HL-60 (cell line): ENCODE measurements around the gene TMEM270.
"Not testable (repeated sequence)": the region's sequence is repeated elsewhere in the genome, so short reads cannot be mapped to it uniquely, and the experiment has no call there.

Source experiments
- DNase-seq, 2 experiments: peaks; one replicate each; pipeline ENCODE4 v3.0.0-alpha.2; 2010 to 2020; ENCODE audit warnings: low read depth in 1 of 2, low spot score in 1 of 2
- H3K27ac ChIP-seq: fragments of 250-450 bp; sonication (Bioruptor Pico); replicated peaks from 2 replicates; pipeline ENCODE4 v1.5.1; 2020; ENCODE audit warnings: mild to moderate bottlenecking, moderate library complexity
- H3K27me3 ChIP-seq: fragments of 250-450 bp; sonication (Bioruptor Pico); 2 replicates; pipeline ENCODE4 v1.5.1; 2021; ENCODE audit warnings: mild to moderate bottlenecking, moderate library complexity; ENCODE audit not compliant: insufficient read depth, poor library complexity, severe bottlenecking
- H3K4me3 ChIP-seq: replicated peaks from 2 replicates; pipeline ENCODE4 v1.5.1; 2011; ENCODE audit warnings: mild to moderate bottlenecking, control low read depth, low read length; ENCODE audit not compliant: insufficient read depth
- CTCF ChIP-seq: IDR thresholded peaks from one replicate; pipeline ENCODE4 v1.5.1; 2011; ENCODE audit warnings: low read length, control low read depth, inconsistent platforms; ENCODE audit not compliant: insufficient read depth
- GABPA ChIP-seq: IDR thresholded peaks from 2 replicates; pipeline ENCODE4 v1.6.1; 2012; ENCODE audit warnings: low read depth
- POLR2AphosphoS5 ChIP-seq: IDR thresholded peaks from 2 replicates; pipeline ENCODE4 v1.6.1; 2012; ENCODE audit warnings: low read depth
- SPI1 ChIP-seq: IDR thresholded peaks from 2 replicates; pipeline ENCODE4 v1.6.1; 2012; ENCODE audit warnings: low read depth, mild to moderate bottlenecking, borderline replicate concordance
- TF ChIP-seq, protein P1 (sequence below): IDR thresholded peaks from 2 replicates; pipeline ENCODE4 v1.6.1; 2012; ENCODE audit warnings: low read depth; ENCODE audit not compliant: insufficient replicate concordance

The TMEM270 gene

DNA sequence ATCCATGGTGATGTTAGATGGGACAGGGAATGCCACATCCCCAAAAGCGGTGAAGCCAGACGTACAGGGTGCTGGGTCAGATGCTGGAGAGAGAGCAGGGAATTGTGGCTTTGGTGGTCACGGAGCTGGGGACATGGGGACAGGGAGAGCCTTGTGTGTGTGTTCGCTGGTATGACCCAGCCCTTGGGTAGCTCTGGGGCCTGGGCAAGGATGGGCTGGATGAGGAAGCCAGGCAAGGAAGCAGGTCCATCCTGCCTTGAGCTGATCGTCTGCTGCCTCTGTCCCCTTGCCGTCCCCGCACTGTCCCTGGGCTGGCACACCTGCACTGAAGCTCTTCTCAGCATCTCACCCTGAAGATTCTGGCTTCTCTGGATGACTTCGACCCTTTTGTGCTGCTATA is 45.5 kb upstream of the TMEM270 start:
- no peak for DNase-seq
- no peak overlapping the region for H3K27ac ChIP-seq
- TF ChIP-seq SPI1 (no peak), CTCF (no peak), GABPA (no peak), POLR2AphosphoS5 (no peak)
- TF ChIP-seq, protein P1, sequence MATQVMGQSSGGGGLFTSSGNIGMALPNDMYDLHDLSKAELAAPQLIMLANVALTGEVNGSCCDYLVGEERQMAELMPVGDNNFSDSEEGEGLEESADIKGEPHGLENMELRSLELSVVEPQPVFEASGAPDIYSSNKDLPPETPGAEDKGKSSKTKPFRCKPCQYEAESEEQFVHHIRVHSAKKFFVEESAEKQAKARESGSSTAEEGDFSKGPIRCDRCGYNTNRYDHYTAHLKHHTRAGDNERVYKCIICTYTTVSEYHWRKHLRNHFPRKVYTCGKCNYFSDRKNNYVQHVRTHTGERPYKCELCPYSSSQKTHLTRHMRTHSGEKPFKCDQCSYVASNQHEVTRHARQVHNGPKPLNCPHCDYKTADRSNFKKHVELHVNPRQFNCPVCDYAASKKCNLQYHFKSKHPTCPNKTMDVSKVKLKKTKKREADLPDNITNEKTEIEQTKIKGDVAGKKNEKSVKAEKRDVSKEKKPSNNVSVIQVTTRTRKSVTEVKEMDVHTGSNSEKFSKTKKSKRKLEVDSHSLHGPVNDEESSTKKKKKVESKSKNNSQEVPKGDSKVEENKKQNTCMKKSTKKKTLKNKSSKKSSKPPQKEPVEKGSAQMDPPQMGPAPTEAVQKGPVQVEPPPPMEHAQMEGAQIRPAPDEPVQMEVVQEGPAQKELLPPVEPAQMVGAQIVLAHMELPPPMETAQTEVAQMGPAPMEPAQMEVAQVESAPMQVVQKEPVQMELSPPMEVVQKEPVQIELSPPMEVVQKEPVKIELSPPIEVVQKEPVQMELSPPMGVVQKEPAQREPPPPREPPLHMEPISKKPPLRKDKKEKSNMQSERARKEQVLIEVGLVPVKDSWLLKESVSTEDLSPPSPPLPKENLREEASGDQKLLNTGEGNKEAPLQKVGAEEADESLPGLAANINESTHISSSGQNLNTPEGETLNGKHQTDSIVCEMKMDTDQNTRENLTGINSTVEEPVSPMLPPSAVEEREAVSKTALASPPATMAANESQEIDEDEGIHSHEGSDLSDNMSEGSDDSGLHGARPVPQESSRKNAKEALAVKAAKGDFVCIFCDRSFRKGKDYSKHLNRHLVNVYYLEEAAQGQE, result no peak
- no peaks in the 10 kb centered on the region for H3K27me3 ChIP-seq
- H3K4me3 ChIP-seq, result no peak overlapping the region

DNA sequence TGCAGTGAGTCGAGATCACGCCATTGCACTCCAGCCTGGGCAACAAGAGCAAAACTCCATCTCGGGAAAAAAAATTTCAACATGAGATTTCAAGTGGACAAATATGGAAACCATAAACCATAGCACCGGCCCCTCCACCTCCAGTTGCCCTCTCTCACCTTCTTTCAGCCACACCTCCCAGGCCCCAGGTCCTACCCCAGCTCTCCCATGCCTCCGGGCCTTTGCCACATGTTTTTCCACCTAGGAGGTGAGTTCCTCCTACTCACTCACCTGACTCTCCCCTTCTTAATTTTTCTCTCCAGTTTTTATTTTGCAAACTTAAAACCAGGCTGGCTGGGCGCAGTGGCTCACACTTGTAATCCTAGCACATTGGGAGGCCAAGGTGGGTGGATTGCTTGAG is 43.8 kb upstream of the TMEM270 start:
- DNase-seq, result no peak
- Histone ChIP-seq H3K27ac (no peak overlapping the region), H3K27me3 (no peaks in the 10 kb centered on the region), H3K4me3 (no peak overlapping the region)
- TF ChIP-seq CTCF (no peak), GABPA (no peak), SPI1 (no peak), POLR2AphosphoS5 (no peak)
- TF ChIP-seq, protein P1, result no peak

GRCh38 chr7:73820013-73820412 is 40.9 kb upstream of the TMEM270 start:
- no peak for TF ChIP-seq GABPA
- no peak for TF ChIP-seq CTCF
- TF ChIP-seq POLR2AphosphoS5, result no peak
- TF ChIP-seq SPI1, result no peak
- TF ChIP-seq, protein P1, result no peak
- H3K4me3 ChIP-seq, result no peak overlapping the region
- no peak for DNase-seq
- H3K27ac ChIP-seq, result no peak overlapping the region
- H3K27me3 ChIP-seq, result no peaks in the 10 kb centered on the region

GRCh38 chr7:73821597-73822285 is 39.2 kb upstream of the TMEM270 start:
- not testable (repeated sequence) for H3K4me3 ChIP-seq, H3K27ac ChIP-seq, H3K27me3 ChIP-seq, DNase-seq
